ENCODE results near the gene CALML5.

DNA sequence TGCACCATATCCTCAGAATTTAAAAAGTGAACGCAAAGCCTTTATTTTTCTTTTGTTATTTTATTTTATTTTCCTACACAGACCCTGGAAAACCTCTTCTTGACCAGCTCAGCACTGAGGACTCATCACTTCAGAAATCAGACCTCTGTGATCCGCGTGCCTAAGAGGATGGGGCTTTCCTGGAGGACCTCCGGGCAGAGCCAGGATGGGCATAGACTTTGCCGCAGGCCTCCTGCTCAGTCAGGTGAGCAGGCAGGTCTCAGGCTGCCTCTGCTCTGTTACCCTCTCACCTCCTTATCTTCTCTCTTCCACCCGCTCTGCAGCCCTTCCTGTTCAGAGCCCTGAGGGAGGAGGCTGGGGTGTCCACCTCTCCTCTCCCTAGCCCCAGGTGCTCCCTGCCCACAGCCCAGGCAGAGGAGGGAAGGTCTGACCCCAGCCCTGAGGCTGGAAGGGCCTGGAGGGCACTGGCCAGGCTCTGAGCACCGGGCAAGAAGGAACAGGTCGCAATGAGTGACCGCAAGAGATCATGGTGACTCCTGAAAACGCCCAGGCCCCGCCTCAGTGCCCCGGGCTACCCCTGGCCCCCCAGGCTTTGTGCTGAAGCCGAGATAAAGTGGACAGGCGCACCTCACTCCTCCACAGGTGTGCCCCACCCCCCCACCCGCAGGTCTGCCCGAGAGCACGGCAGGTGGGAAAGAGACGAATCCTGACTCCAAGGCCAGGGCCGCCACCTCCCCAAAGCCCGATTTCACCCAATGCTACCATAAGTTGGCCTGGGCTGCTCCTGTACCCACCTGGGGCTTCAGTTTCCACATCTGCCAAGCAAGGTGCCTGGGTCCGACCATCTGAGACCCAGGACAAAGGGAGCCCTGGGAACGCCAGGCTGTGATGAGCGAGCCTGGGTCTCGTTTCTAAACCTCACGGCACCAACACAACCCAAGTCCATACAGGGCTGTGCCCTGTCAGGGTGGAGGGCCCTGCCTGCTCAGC is 2.8 kb downstream of the CALML5 start:
- no peak for TF ChIP-seq CTCF (IDR thresholded peaks at IDR 0.05; ENCODE audit: insufficient read depth, low read length, poor library complexity, severe bottlenecking)
- TF ChIP-seq EZH2phosphoT487 (conservative IDR thresholded peaks at IDR 0.05; ENCODE audit: low read length): no peak
